IMR-90 (cell line): ENCODE results near the gene SCYGR3.

ENCODE experiments used
- BHLHE40 ChIP-seq: fragments of 150-350 bp; IDR thresholded peaks from 2 replicates; pipeline ENCODE4 v1.6.1; 2016; ENCODE audit warnings: mild to moderate bottlenecking, low read depth, low read length
- CTCF ChIP-seq: conservative IDR thresholded peaks from 2 replicates; pipeline ENCODE4 v1.5.1; 2012; ENCODE audit warnings: mild to moderate bottlenecking, low read depth, low read length, improper control_type of control experiment
- POLR2A ChIP-seq: IDR thresholded peaks from 2 replicates; pipeline ENCODE4 v1.6.1; 2012; ENCODE audit warnings: mild to moderate bottlenecking, low read depth, low read length
- SMC3 ChIP-seq: fragments of 150-350 bp; IDR thresholded peaks from 2 replicates; pipeline ENCODE4 v1.6.1; 2016; ENCODE audit warnings: low read depth, mild to moderate bottlenecking, antibody characterized with exemption, low read length, moderate library complexity
- USF2 ChIP-seq: fragments of 150-350 bp; IDR thresholded peaks from 2 replicates; pipeline ENCODE4 v1.6.1; 2017; ENCODE audit warnings: mild to moderate bottlenecking, antibody characterized with exemption, low read length, low read depth

GRCh38 chr2:227623226-227623625, 8.6 kb upstream of the SCYGR3 start:
- TF ChIP-seq CTCF (no peak), POLR2A (no peak), USF2 (no peak), SMC3 (no peak), BHLHE40 (no peak)
